ENCODE data around the gene PTBP1.

PTBP1 gene

GRCh38 chr19:797528-798414 lies 519 bp downstream of the PTBP1 start:
- DNase-seq (ENCODE audit: low read depth in 2 of 2): peak; percentile 86 to 87

DNA sequence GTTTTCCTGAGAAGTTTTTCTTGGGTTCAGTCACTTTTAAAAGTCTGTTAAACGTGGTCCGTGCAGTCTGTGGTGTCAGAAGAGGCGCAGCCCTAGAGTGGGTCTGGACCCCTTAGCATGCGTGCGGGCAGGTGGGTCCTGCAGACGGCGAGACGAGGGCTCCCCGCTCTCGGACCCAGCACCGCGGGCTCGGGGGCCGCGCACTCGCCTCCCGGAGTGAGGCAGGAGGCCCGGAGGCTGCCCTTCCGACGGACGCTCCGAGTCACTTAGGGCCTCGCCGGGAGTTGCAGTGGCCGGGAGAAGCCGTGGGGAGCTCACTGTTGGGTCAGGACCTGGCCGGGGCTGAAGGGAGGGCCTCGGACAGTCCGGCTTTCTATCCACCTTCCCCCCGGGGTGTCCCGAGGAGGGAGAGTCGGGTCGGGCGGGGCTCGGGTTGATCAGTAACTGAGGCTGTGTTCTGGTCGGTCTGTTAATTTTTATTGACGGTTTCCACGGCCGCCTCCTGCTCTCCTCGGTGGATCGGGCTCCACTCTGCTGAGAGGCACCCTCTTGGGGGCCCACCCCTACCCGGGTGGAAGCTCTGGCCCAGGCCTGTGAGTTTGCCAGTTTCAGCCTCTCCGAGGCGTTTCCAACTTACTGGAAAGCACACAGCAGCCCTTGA lies 1.3 kb downstream of the PTBP1 start:
- DNase-seq (ENCODE audit: low read depth in 2 of 2): no peak

DNA sequence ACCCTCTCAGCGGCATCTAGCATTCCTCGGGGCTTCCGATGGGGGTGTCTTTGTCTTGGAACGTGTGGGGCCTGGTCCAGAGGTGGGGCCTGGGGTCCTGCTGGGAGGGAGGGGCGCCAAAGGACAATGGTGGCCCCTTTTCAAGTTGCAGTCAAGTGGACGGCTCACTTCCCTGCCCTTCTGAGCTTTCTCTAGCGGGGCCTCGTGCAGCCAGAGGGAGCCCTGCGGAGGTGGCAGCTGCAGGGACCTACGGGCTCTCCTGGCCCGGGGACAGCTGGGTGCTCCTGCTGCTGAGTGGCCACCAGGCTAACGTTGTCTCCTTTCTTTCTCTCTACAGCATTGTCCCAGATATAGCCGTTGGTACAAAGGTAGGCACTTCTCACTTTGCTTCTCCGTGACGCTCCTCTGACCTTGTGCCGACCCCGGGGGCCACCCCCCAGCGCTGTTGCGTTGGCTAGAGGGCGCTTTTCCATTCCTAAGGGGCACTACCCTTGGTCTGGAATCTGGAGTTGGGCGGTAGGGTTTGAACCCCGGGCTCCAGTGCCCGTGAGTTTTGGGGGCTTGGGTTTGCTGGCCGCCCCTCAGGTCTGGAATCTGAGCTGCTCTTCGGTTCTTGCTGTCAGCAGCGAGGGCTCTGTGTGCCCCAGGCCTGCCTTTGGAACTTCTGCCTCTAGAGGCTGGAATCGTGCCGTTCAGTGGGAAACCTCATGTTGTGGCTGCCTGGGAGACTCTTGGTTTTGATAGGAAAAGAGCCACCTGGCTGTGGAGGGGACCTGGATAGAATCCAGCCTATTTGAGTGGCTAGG lies 2.0 kb downstream of the PTBP1 start:
- DNase-seq (ENCODE audit: low read depth in 2 of 2): no peak

GRCh38 chr19:800360-801029 lies 3.2 kb downstream of the PTBP1 start:
- no peak for DNase-seq (ENCODE audit: low read depth in 2 of 2)

DNA sequence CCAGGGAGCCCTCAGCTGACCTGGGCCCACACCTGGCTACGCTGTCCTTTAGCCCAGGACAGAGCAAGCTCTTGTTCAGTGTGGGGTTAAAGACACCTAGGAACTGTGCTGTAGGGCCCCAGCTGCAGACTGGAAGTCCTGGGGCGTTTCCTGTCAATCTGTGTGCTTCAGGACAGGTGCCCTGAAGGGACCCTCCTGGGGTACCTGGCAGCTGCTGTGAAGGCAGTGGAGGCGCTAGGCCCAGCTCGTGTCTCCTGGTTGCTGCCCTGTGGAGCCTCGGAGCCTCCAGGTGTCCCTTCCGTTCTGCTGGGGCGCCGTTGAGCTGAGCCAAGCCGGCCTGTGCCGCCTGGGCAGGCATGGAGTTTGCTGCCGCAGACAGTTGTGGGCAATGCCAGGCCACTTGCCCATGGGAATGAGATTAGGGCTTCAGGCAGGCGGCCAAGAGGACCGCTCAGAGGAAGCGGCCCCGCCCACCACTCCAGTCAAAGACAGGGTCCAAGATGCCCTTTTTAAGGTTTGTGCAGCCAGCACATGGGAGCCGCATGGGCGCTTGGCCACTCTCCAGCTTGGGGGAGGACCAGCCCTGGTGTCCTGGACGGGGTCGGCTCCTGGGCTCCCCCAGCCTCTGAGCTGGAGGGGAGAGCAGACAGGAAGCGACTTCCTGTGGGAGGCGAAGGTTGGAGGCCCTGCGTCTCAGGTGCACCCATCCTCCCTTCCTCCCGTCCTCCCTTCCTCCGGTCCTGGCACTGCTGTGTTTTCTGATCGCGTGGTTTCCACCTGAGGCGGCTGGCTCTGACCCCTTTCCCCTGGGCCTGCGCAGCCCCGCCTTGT lies 4.0 kb downstream of the PTBP1 start:
- DNase-seq (ENCODE audit: low read depth in 2 of 2): no peak

- no peak for DNase-seq (ENCODE audit: low read depth in 2 of 2)
Observed at GRCh38 chr19:801861-802497, 4.7 kb downstream of the PTBP1 start.

- DNase-seq (ENCODE audit: low read depth in 2 of 2): no peak
Observed at GRCh38 chr19:802498-803098, 5.3 kb downstream of the PTBP1 start.

DNA sequence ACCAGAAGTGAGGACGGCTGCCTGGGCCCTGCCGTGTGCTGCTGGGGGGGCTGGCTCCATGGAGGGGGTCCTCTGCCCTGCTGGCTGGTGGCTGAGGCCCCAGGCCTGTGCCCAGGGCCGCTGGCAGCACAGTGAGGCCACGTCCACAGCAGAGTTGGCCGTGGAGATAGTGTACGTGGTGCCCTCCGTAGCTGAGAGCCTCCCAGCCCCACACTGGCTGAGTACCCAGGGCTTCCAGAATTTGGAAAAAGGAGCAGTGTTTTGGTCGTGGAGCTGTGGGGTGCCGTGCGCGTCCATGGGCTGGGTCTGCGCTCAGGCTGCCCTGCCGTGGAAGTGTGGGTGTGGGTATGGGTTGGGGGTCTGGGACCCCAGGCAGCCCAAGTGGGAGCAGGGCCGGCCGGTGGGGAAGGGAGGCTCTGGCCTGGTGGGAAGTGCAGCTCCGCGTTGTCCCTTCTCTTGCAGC lies 5.9 kb downstream of the PTBP1 start:
- no peak for DNase-seq (ENCODE audit: low read depth in 2 of 2)

DNA sequence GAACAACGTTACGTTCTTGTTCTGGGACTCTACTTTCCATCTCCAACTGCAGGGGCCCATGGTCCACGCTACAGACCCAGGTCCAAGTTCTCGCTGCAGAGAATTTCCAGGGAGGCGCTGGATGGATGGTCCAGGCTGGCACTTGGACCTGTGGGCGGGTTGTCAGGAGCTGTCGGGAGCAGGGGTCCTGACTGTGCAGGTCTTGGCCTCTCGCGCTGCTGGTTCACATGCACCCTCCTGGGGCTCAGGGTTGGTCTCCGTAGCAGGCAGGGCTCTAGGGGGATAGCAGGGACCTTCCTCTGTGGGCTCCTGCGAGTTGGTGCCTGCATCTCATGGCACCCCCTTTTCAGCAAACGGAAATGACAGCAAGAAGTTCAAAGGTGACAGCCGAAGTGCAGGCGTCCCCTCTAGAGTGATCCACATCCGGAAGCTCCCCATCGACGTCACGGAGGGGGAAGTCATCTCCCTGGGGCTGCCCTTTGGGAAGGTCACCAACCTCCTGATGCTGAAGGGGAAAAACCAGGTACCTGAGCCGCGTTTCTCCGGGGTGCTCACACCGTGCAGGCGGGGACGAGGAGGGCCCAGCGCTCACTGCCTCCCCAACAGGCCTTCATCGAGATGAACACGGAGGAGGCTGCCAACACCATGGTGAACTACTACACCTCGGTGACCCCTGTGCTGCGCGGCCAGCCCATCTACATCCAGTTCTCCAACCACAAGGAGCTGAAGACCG lies 6.6 kb downstream of the PTBP1 start:
- DNase-seq (ENCODE audit: low read depth in 2 of 2): no peak

DNA sequence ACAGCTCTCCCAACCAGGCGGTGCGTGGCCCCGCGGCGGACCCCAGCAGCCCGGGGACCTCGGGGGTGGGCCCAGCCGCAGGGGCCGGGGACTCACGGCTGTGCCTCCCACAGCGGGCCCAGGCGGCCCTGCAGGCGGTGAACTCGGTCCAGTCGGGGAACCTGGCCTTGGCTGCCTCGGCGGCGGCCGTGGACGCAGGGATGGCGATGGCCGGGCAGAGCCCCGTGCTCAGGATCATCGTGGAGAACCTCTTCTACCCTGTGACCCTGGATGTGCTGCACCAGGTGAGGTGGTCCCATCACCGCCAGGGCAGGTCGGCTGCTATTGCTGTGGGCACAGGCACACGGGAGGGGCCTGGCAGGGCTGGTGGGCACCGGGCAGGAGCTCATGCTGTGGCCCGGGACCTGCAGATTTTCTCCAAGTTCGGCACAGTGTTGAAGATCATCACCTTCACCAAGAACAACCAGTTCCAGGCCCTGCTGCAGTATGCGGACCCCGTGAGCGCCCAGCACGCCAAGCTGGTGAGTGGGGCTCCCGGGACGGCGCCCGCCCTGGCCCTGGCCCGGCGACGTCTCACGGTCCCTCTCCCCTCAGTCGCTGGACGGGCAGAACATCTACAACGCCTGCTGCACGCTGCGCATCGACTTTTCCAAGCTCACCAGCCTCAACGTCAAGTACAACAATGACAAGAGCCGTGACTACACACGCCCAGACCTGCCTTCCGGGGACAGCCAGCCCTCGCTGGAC lies 7.3 kb downstream of the PTBP1 start:
- no peak for DNase-seq (ENCODE audit: low read depth in 2 of 2)

DNA sequence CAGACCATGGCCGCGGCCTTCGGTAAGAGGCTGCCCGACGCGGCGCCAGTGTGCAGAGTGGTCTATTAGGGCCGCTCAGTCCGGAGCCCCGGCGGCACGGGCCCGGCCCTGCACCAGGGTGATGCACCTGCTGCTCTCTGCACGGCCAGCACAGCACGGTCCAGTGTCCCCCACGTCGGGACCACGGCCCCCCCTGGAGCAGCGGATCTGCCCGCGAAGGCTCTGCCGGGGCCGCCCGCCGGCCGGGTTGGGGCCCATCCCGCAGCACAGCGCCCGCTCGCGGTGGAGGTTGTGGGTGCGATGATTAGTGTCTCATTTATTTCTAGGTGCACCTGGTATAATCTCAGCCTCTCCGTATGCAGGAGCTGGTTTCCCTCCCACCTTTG lies 7.9 kb downstream of the PTBP1 start:
- no peak for DNase-seq (ENCODE audit: low read depth in 2 of 2)

DNA sequence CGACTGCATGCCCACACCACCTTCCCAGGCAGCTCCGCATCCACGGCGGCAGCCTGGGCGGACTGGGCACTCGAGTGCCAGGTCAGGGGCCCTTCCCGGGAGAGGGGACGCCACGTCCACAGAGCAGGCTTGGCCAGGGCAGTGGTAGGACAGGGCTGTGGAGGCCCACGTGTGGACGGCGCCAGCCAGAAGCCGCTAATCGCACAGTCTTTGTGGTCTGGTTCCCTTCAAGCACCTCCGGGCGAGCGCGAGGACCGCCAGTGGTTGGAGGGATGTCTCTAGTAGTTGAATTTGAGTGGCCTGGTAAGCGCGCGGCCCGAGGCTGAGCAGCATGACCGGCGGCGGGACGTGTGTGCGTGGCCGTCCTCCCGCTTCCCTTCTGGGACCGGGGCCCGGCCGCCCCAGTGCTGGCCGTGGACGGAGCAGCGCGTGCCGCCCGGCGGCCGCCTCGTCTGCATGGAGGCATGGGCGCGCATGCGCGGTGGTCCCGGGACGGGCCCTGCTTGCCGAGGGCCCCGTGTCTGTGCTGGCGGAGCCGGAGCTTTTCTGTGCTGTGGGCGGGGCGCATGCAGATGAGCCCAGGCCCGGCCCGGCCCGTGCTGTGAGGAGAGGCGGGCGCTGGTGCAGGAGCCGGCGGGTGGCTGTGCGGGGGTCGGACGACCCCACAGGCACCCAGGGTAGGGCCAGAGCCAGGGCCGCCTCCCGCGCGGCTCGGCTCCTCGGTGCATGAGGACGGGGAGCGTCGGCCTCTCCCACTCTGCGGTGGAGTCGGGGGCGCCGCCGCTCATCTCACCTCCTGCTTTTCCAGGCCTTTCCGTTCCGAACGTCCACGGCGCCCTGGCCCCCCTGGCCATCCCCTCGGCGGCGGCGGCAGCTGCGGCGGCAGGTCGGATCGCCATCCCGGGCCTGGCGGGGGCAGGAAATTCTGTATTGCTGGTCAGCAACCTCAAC lies 8.6 kb downstream of the PTBP1 start:
- no peak for DNase-seq (ENCODE audit: low read depth in 2 of 2)

GRCh38 chr19:806815-807421 lies 9.7 kb downstream of the PTBP1 start:
- DNase-seq (ENCODE audit: low read depth in 2 of 2): no peak

- no peak for DNase-seq (ENCODE audit: low read depth in 2 of 2)
Observed at GRCh38 chr19:807627-808422, 10.6 kb downstream of the PTBP1 start.

DNA sequence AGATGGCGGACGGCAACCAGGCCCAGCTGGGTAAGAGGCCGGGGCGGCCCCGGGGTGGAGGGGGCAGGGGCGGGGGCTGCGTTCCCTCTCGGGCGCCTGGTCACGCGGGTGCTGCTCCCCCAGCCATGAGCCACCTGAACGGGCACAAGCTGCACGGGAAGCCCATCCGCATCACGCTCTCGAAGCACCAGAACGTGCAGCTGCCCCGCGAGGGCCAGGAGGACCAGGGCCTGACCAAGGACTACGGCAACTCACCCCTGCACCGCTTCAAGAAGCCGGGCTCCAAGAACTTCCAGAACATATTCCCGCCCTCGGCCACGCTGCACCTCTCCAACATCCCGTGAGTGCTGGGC lies 11.1 kb downstream of the PTBP1 start:
- DNase-seq (ENCODE audit: low read depth in 2 of 2): no peak
